WTC11 (cell line): Measurements from ENCODE around the gene OR5V1. TPM values are rescaled to one million over a fixed set of nuclear protein-coding genes. Genes with fewer than 3 reads are reported as not detected.
"Not testable (repeated sequence)": the region's sequence is repeated elsewhere in the genome, so short reads cannot be mapped to it uniquely, and the experiment has no call there.

Experiments used
- ATAC-seq: fragments of 200-7000 bp; cut with Tn5 transposase; 2 replicates; pipeline ENCODE4 v1.10.0; 2021; ENCODE audit warnings: mild to moderate bottlenecking, moderate library complexity
- CTCF ChIA-PET: fragments of 300-600 bp; sonication (Branson Sonifier 250); formaldehyde crosslinking; loops from one replicate; lab custom pipeline; 2021; ENCODE audit warnings: antibody characterized with exemption; lab: Charles Lee
- POLR2A ChIA-PET: fragments of 350-600 bp; sonication (Branson Sonifier 250); formaldehyde crosslinking; loops from one replicate; lab custom pipeline; 2021; ENCODE audit warnings: antibody characterized with exemption; lab: Charles Lee
- DNase-seq: peaks from one replicate; pipeline ENCODE4 v3.0.0; 2021; ENCODE audit warnings: low spot score
- H3K27ac Mint-ChIP-seq: 2 replicates; pipeline ENCODE4 v1.8.0; 2021; ENCODE audit warnings: mixed read lengths
- H3K27me3 Mint-ChIP-seq: 2 replicates; pipeline ENCODE4 v1.8.0; 2021; ENCODE audit warnings: low read depth, mild to moderate bottlenecking, moderate library complexity, mixed read lengths
- H3K36me3 Mint-ChIP-seq: 2 replicates; pipeline ENCODE4 v1.8.0; 2021; ENCODE audit warnings: mixed read lengths
- H3K4me1 Mint-ChIP-seq: 2 replicates; pipeline ENCODE4 v1.8.0; 2022; ENCODE audit warnings: mixed read lengths
- H3K4me3 Mint-ChIP-seq: 2 replicates; pipeline ENCODE4 v1.8.0; 2021; ENCODE audit warnings: mild to moderate bottlenecking, moderate library complexity, mixed read lengths
- H3K9me3 Mint-ChIP-seq: 2 replicates; pipeline ENCODE4 v1.8.0; 2021; ENCODE audit warnings: mixed read lengths
- CBFB ChIP-seq: sonication (generic); formaldehyde crosslinking; IDR thresholded peaks from 2 replicates; pipeline ENCODE4 v1.8.1; 2022; ENCODE audit warnings: mild to moderate bottlenecking, low read depth, missing genetic modification reagents
- IRF2 ChIP-seq: sonication (generic); formaldehyde crosslinking; IDR thresholded peaks from 2 replicates; pipeline ENCODE4 v1.8.0; 2022; ENCODE audit warnings: low read depth, missing genetic modification reagents, borderline replicate concordance
- JUN ChIP-seq: sonication (generic); formaldehyde crosslinking; IDR thresholded peaks from 2 replicates; pipeline ENCODE4 v1.8.0; 2023; ENCODE audit warnings: mild to moderate bottlenecking, missing genetic modification reagents
- RORB ChIP-seq: fragments of 250-450 bp; sonication (Bioruptor Pico); IDR thresholded peaks from 2 replicates; pipeline ENCODE4 v1.9.0; 2021; ENCODE audit warnings: mild to moderate bottlenecking
- total RNA-seq: library from RNA; stranded (reverse); gene quantifications from 3 replicates; pipeline ENCODE4 v1.2.3, GENCODE V29; 2021
- TF ChIP-seq, protein P1 (sequence below): fragments of 250-450 bp; sonication (Bioruptor Pico); conservative IDR thresholded peaks from 2 replicates; pipeline ENCODE4 v1.9.0; 2021; ENCODE audit warnings: mild to moderate bottlenecking
- TF ChIP-seq, protein P2 (sequence below): sonication (generic); formaldehyde crosslinking; conservative IDR thresholded peaks from 2 replicates; pipeline ENCODE4 v1.8.1; 2023; ENCODE audit warnings: mild to moderate bottlenecking, low read depth, missing genetic modification reagents, moderate library complexity
- TF ChIP-seq, protein P3 (sequence below): sonication (generic); formaldehyde crosslinking; conservative IDR thresholded peaks from 2 replicates; pipeline ENCODE4 v1.8.1; 2022; ENCODE audit warnings: mild to moderate bottlenecking, missing genetic modification reagents

Gene OR5V1
- total RNA-seq, 1 experiment from 2014 or later: not detected

DNA sequence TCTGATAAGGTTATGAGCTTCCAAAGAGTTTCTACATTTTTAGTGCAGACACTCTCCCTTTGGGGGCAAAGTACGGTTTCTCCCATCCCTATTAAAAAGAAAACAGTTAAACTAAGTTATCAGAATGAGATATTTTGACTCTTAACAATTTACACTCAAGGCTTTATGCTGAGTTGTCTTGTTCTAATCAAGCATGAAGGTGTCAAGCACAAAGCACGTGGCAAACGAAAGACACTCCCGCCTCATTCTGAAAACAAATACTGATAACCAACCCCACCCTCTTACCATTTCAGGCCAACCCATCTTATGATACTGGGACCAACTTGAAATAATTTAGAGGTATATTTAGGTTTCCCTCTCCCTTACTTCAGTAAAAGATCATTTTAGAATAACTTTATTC lies 42.9 kb downstream of the OR5V1 start (continued):
- TF ChIP-seq, protein P1, sequence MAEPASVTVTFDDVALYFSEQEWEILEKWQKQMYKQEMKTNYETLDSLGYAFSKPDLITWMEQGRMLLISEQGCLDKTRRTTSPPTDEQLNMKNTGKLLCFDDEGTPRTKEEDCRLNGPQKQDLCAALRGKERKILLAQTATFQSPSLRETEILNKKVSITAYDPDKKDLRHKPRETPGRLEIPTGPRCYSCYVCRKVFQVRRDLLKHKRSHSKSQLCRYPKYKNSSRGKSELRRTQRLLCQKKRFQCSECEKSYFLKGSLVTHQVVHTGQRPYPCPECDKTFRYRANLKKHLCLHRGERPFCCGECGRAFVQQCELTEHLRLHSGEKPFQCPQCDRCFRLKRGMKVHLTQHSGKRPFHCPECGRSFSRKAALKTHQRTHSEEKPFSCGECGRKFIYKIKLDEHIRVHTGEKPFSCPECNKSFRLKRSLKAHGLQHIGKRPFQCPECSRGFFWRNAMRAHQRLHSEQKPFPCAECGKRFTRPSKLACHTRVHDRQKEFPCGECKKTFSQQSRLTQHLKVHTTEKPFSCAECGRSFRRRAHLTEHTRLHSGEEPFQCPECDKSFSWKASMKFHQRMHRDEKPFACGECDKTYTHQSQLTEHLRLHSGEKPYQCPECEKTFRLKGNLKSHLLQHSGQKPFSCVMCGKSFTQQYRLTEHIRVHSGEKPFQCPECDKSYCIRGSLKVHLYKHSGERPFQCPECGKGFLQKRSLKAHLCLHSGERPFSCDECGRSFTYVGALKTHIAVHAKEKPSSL (CRISPR knock-in tag): no peak
- no peak for TF ChIP-seq CBFB (CRISPR knock-in tag)
- TF ChIP-seq RORB (CRISPR knock-in tag): no peak
- TF ChIP-seq JUN (CRISPR knock-in tag): no peak
- TF ChIP-seq, protein P2, sequence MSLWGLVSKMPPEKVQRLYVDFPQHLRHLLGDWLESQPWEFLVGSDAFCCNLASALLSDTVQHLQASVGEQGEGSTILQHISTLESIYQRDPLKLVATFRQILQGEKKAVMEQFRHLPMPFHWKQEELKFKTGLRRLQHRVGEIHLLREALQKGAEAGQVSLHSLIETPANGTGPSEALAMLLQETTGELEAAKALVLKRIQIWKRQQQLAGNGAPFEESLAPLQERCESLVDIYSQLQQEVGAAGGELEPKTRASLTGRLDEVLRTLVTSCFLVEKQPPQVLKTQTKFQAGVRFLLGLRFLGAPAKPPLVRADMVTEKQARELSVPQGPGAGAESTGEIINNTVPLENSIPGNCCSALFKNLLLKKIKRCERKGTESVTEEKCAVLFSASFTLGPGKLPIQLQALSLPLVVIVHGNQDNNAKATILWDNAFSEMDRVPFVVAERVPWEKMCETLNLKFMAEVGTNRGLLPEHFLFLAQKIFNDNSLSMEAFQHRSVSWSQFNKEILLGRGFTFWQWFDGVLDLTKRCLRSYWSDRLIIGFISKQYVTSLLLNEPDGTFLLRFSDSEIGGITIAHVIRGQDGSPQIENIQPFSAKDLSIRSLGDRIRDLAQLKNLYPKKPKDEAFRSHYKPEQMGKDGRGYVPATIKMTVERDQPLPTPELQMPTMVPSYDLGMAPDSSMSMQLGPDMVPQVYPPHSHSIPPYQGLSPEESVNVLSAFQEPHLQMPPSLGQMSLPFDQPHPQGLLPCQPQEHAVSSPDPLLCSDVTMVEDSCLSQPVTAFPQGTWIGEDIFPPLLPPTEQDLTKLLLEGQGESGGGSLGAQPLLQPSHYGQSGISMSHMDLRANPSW (CRISPR knock-in tag): no peak

DNA sequence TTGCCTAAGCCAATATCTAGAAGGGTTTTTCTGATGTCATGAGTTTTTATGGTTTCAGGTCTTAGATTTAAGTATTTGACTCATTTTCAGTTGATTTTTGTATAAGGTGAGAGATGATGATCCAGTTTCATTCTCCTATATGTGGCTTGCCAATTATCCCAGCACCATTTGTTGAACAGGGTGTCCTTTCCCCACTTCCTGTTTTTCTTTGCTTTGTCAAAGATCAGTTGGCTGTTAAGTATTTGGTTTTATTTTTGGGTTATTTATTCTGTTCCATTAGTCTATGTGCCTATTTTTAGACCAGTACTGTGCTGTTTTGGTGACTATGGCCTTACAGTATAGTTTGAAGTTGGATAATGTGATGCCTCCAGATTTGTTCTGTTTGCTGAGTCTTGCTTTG lies 45.3 kb downstream of the OR5V1 start:
- H3K9me3 Mint-ChIP-seq, H3K27ac Mint-ChIP-seq, H3K27me3 Mint-ChIP-seq, ATAC-seq, H3K36me3 Mint-ChIP-seq, DNase-seq, H3K4me1 Mint-ChIP-seq, POLR2A ChIA-PET, H3K4me3 Mint-ChIP-seq, CTCF ChIA-PET: not testable (repeated sequence)

DNA sequence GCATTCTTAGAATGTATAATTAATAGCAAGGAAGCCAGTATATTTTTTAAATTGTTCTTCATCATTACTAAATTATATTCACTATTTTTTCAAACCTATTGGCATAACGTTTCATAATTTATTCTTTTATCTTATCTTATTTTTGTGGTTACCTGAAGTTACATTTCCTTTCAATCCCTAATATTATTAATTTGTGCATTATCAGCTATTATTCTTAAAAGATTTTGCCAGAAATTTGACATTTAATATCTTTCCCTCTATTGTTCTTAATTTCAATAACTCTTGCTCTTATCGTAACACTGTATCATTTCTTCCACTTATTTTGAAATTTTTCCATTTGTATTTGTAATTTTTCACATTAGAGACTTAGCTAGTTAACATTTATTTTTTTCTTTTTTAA lies 48.7 kb downstream of the OR5V1 start:
- CTCF ChIA-PET: no interaction called here
- TF ChIP-seq, protein P3, sequence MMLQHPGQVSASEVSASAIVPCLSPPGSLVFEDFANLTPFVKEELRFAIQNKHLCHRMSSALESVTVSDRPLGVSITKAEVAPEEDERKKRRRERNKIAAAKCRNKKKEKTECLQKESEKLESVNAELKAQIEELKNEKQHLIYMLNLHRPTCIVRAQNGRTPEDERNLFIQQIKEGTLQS: no peak
- no peak for TF ChIP-seq RORB (CRISPR knock-in tag)
- no peak for TF ChIP-seq IRF2 (CRISPR knock-in tag)
- POLR2A ChIA-PET: no interaction called here
- H3K4me3 Mint-ChIP-seq: no peak overlapping the region
- no peaks in the 10 kb centered on the region for H3K36me3 Mint-ChIP-seq
- H3K4me1 Mint-ChIP-seq: no peaks in the 10 kb centered on the region
- DNase-seq (no peak), ATAC-seq (no peak)
- H3K27me3 Mint-ChIP-seq: no peaks in the 10 kb centered on the region
- H3K9me3 Mint-ChIP-seq: no peaks in the 10 kb centered on the region
- no peak overlapping the region for H3K27ac Mint-ChIP-seq

Other genes with a start within 250 kb of the OR5V1 start
- not detected in 3 replicates for gene OR2J2, start 198.0 kb downstream of the OR5V1 start, total RNA-seq
- gene OR14J1, start 67.2 kb downstream of the OR5V1 start, total RNA-seq: not detected in 3 replicates
- gene OR12D3, start 6.4 kb upstream of the OR5V1 start, total RNA-seq: not detected in 3 replicates
- gene OR12D2, start 26.8 kb upstream of the OR5V1 start, total RNA-seq: not detected in 3 replicates
- not detected in 3 replicates for gene OR12D1, start 46.1 kb upstream of the OR5V1 start, total RNA-seq
- not detected in 3 replicates for gene OR10C1, start 70.4 kb upstream of the OR5V1 start, total RNA-seq
- not detected in 3 replicates for gene OR11A1, start 88.2 kb upstream of the OR5V1 start, total RNA-seq
- gene OR2H1, start 88.3 kb upstream of the OR5V1 start, total RNA-seq: not detected in 3 replicates
- gene MAS1L, start 119.1 kb upstream of the OR5V1 start, total RNA-seq: not detected in 3 replicates
- gene UBD, start 190.9 kb upstream of the OR5V1 start, total RNA-seq: 0.15 TPM in 1 of 3 replicates, not detected in the others
- not detected in 3 replicates for gene OR2H2, start 216.3 kb upstream of the OR5V1 start, total RNA-seq